ENCODE measurements around the gene INTS1.

DNA sequence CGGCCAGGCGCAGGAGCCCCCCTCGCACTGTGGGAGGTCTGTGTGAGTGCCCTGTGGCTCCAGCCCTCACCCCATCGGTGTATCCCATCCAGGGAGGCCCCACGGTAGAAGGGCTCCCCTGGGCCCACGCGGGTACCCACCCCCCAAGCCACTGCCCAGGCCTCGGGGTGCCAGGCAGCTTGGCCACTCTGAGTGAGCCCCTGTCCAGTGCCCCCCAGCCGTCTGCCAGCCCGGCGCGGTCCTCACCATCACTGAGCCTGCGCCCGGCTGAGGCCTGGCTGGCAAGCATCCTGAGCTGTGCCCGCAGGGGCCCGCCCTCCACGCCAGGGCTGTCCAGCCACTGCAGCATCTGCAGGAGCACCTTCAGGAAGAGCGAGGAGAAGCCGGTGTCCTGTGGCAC lies 25.7 kb downstream of the INTS1 start:
- TF ChIP-seq, protein P1, sequence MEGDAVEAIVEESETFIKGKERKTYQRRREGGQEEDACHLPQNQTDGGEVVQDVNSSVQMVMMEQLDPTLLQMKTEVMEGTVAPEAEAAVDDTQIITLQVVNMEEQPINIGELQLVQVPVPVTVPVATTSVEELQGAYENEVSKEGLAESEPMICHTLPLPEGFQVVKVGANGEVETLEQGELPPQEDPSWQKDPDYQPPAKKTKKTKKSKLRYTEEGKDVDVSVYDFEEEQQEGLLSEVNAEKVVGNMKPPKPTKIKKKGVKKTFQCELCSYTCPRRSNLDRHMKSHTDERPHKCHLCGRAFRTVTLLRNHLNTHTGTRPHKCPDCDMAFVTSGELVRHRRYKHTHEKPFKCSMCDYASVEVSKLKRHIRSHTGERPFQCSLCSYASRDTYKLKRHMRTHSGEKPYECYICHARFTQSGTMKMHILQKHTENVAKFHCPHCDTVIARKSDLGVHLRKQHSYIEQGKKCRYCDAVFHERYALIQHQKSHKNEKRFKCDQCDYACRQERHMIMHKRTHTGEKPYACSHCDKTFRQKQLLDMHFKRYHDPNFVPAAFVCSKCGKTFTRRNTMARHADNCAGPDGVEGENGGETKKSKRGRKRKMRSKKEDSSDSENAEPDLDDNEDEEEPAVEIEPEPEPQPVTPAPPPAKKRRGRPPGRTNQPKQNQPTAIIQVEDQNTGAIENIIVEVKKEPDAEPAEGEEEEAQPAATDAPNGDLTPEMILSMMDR (IDR thresholded peaks at IDR 0.05; ENCODE audit: low read depth, low read length, poor library complexity, severe bottlenecking) = no peak
- TF ChIP-seq EZH2phosphoT487 (IDR thresholded peaks at IDR 0.05; ENCODE audit: borderline replicate concordance, low read length) = no peak
